HG03159 (cell line): ENCODE measurements around the gene KIF16B.
A peak's percentile ranks its signal among the peaks of the same experiment; 100 is the strongest.

ENCODE experiments used
- ATAC-seq: cut with Tn5 transposase; IDR thresholded peaks from one replicate; pipeline ENCODE4 v1.9.1; 2021; ENCODE audit warnings: mild to moderate bottlenecking, moderate library complexity; ENCODE audit not compliant: unreplicated experiment

Gene KIF16B

GRCh38 chr20:16364320-16364687 is 208.9 kb downstream of the KIF16B start:
- ATAC-seq: no peak

GRCh38 chr20:16363506-16364319 is 209.5 kb downstream of the KIF16B start:
- ATAC-seq: no peak

- ATAC-seq: no peak
Observed at GRCh38 chr20:16362642-16363041, 210.6 kb downstream of the KIF16B start.

GRCh38 chr20:16360668-16361067 is 212.6 kb downstream of the KIF16B start:
- no peak for ATAC-seq

GRCh38 chr20:16353417-16353781 is 219.8 kb downstream of the KIF16B start:
- no peak for ATAC-seq

- ATAC-seq: no peak
Observed at GRCh38 chr20:16352751-16353416, 220.4 kb downstream of the KIF16B start.

- ATAC-seq: no peak
Observed at GRCh38 chr20:16352321-16352720, 220.9 kb downstream of the KIF16B start.

GRCh38 chr20:16351415-16351814 is 221.8 kb downstream of the KIF16B start:
- ATAC-seq: no peak

GRCh38 chr20:16350465-16350864 is 222.8 kb downstream of the KIF16B start:
- ATAC-seq: no peak

GRCh38 chr20:16349523-16350260 is 223.6 kb downstream of the KIF16B start:
- no peak for ATAC-seq

- no peak for ATAC-seq
Observed at GRCh38 chr20:16346956-16347355, 226.3 kb downstream of the KIF16B start.

GRCh38 chr20:16337707-16338106 is 235.5 kb downstream of the KIF16B start:
- no peak for ATAC-seq

- no peak for ATAC-seq
Observed at GRCh38 chr20:16327606-16328005, 245.6 kb downstream of the KIF16B start.

GRCh38 chr20:16321291-16321690 is 252.0 kb downstream of the KIF16B start:
- no peak for ATAC-seq

- ATAC-seq: peak; percentile 47
Observed at GRCh38 chr20:16317445-16318362, 255.5 kb downstream of the KIF16B start.

GRCh38 chr20:16316513-16316912 is 256.7 kb downstream of the KIF16B start:
- no peak for ATAC-seq

- ATAC-seq: peak; percentile 19
Observed at GRCh38 chr20:16314748-16315159, 258.5 kb downstream of the KIF16B start.

- ATAC-seq: peak; percentile 61
Observed at GRCh38 chr20:16314320-16314719, 258.9 kb downstream of the KIF16B start.

- peak; percentile 45 for ATAC-seq
Observed at GRCh38 chr20:16313917-16314316, 259.3 kb downstream of the KIF16B start.

- no peak for ATAC-seq
Observed at GRCh38 chr20:16312998-16313397, 260.2 kb downstream of the KIF16B start.

GRCh38 chr20:16311756-16312155 is 261.5 kb downstream of the KIF16B start:
- ATAC-seq: no peak
